Adrenal gland (tissue), 12 donors: ENCODE results near the gene SS18. TPM values are rescaled to one million over a fixed set of nuclear protein-coding genes. Genes with fewer than 3 reads are reported as not detected.

Experiments used
- DNase-seq, 7 donors: peaks; one replicate each; pipeline ENCODE4 v3.0.0-alpha.2; 2019 to 2020
- H3K27ac ChIP-seq, 5 donors: fragments of 200-600 bp; sonication (generic) in 4 of 5; 1 replicate in 3 of 5; 2 replicates in 2 of 5; pipeline versions ENCODE4 v1.5.1 to v1.8.0; 2016 to 2020; ENCODE audit warnings: mild to moderate bottlenecking in 1 of 5
- H3K27me3 ChIP-seq: fragments of 200-600 bp; 2 replicates; pipeline ENCODE4 v1.8.0; 2021
- H3K36me3 ChIP-seq, 2 donors: fragments of 200-600 bp; replicated peaks in 1 of 2; 1 replicate in 1 of 2; 2 replicates in 1 of 2; pipeline versions ENCODE4 v1.5.1 to v1.8.0; 2018 to 2022
- H3K4me1 ChIP-seq, 2 donors: fragments of 200-600 bp; replicated peaks in 1 of 2; 1 replicate in 1 of 2; 2 replicates in 1 of 2; pipeline versions ENCODE4 v1.5.1 to v1.8.0; 2018 to 2021
- H3K4me3 ChIP-seq, 4 donors: fragments of 200-600 bp; sonication (generic) in 3 of 4; one replicate each; pipeline ENCODE4 v1.5.1; 2016 to 2018
- H3K9me3 ChIP-seq, 3 donors: fragments of 200-600 bp; sonication (generic) in 1 of 3; replicated peaks in 1 of 3; 1 replicate in 2 of 3; 2 replicates in 1 of 3; pipeline versions ENCODE4 v1.5.1 to v1.8.0; 2016 to 2021
- CTCF ChIP-seq, 6 experiments: fragments of 450-650 bp in 4 of 6; fragments of 200-600 bp in 2 of 6; sonication (generic) in 1 of 6; IDR thresholded peaks; 1 replicate in 5 of 6; 2 replicates in 1 of 6; pipeline versions ENCODE4 v1.5.1 to v1.8.0; 2016 to 2021; ENCODE audit warnings: antibody characterized with exemption in 6 of 6, mild to moderate bottlenecking in 2 of 6, moderate library complexity in 1 of 6
- POLR2A ChIP-seq, 2 donors: fragments of 450-650 bp; IDR thresholded peaks; one replicate each; pipeline ENCODE4 v1.6.1; 2017; ENCODE audit warnings: antibody characterized with exemption in 2 of 2, mild to moderate bottlenecking in 2 of 2, moderate library complexity in 1 of 2
- WGBS, 4 donors: extraction: QIAGEN DNeasy Blood & Tissue Kit in 2 of 4; methylation state at CpG; one replicate each; pipeline versions ENCODE4 v1.1.5 to v1.1.7; 2013 to 2017; 5-methylcytosine and 5-hydroxymethylcytosine counted together
- intact Hi-C, 2 donors: fragments of 100-400 bp; cut with DNase I; formaldehyde crosslinking; loops; one replicate each; pipeline versions ENCODE4 v1.14.1 to v1.15.0; 2022 to 2023
- polyA plus RNA-seq, 3 donors: library from polyadenylated mRNA; stranded (reverse); fragments of 200-250 nt in 2 of 3; fragments of 350-450 nt in 1 of 3; fragmentation: Illumina TruSeq in 1 of 3; extraction: RNeasy Lipid Tissue Mini Kit (QIAGEN cat#74804) in 1 of 3; gene quantifications; one replicate each; pipeline ENCODE4 v1.2.3, GENCODE V29; 2013 to 2014
- total RNA-seq, 9 donors: library from RNA; depleted of rRNA in 4 of 9; stranded (reverse); fragments of >200 nt in 4 of 9; fragments of 120-200 nt in 1 of 9; fragmentation: NEBNext Ultra II Directional in 1 of 9; extraction: Animal tissue kit (Norgen Biotek cat#: 25700) in 1 of 9; gene quantifications; one replicate each; pipeline versions ENCODE4 v1.1.0 to v1.2.4, GENCODE V29; 2013 to 2023
- donor health status: healthy with polysubstance abuse.
- donor health status: Bipolar disorder and iron deficiency.
- donor health status: DM: yes; HTN: yes; CAD: no.
- donor health status: DM: no; HTN: no; CAD: no.
- donor health status: DM: no; HTN: no; CAD: no.
- donor health status: DM: yes; HTN: yes; CAD: no.

The SS18 gene
- total and polyA plus RNA-seq, 12 donors: 34.3 to 163 (median 105) TPM

GRCh38 chr18:26119246-26119645, 28.8 kb upstream of the SS18 start:
- TF ChIP-seq POLR2A (IDR thresholded peaks at IDR 0.05): no peak
- TF ChIP-seq CTCF (IDR thresholded peaks at IDR 0.05): no peak
- Histone ChIP-seq H3K27ac (no peak overlapping the region), H3K4me1 (no peaks in the 10 kb centered on the region), H3K36me3 (no peaks in the 10 kb centered on the region), H3K4me3 (no peak overlapping the region), H3K27me3 (no peaks in the 10 kb centered on the region), H3K9me3 (no peaks in the 10 kb centered on the region)
- no peak for DNase-seq
- 82 to 89% (median 86%) methylated on average over 5 of the region's 5 CpGs for WGBS, 4 donors
- intact Hi-C loops: no loop called here

- 88 to 92% (median 90%) methylated on average over 1 of the region's 1 CpG for WGBS, 4 donors
- Histone ChIP-seq H3K4me1 (no peaks in the 10 kb centered on the region), H3K36me3 (no peaks in the 10 kb centered on the region), H3K9me3 (no peaks in the 10 kb centered on the region), H3K27me3 (no peaks in the 10 kb centered on the region), H3K4me3 (no peak overlapping the region), H3K27ac (no peak overlapping the region)
- intact Hi-C loops: no loop called here
- no peak for TF ChIP-seq POLR2A (IDR thresholded peaks at IDR 0.05)
- no peak for TF ChIP-seq CTCF (IDR thresholded peaks at IDR 0.05)
- DNase-seq: no peak
Measured at GRCh38 chr18:26104035-26104434, 13.6 kb upstream of the SS18 start.

- Histone ChIP-seq H3K27me3 (no peaks in the 10 kb centered on the region), H3K4me3 (no peak overlapping the region), H3K9me3 (no peaks in the 10 kb centered on the region), H3K27ac (no peak overlapping the region), H3K4me1 (no peaks in the 10 kb centered on the region), H3K36me3 (no peaks in the 10 kb centered on the region)
- no peak for DNase-seq
- intact Hi-C loops: no loop called here
- no peak for TF ChIP-seq POLR2A (IDR thresholded peaks at IDR 0.05)
- no peak for TF ChIP-seq CTCF (IDR thresholded peaks at IDR 0.05)
- 72 to 90% (median 78%) methylated on average over 5 of the region's 5 CpGs for whole genome bisulfite sequencing, 4 donors
Measured at GRCh38 chr18:26103579-26103978, 13.2 kb upstream of the SS18 start.

- 91 to 94% (median 92%) methylated on average over 5 of the region's 5 CpGs for WGBS, 4 donors
- intact Hi-C loops: no loop called here
- Histone ChIP-seq H3K4me3 (no peak overlapping the region), H3K36me3 (no peaks in the 10 kb centered on the region), H3K27me3 (no peaks in the 10 kb centered on the region), H3K4me1 (no peaks in the 10 kb centered on the region), H3K27ac (no peak overlapping the region), H3K9me3 (peaks cover 0 to 5% (median 0%) of the 10 kb centered on the region in 3 donors)
- TF ChIP-seq CTCF (IDR thresholded peaks at IDR 0.05): no peak
- no peak for TF ChIP-seq POLR2A (IDR thresholded peaks at IDR 0.05)
- no peak for DNase-seq
Measured at GRCh38 chr18:26097563-26097962, 7.2 kb upstream of the SS18 start.
